Upper lobe of left lung (tissue), 6 donors: Measurements from ENCODE around the gene TSPO. TPM values are rescaled to one million over a fixed set of nuclear protein-coding genes. Genes with fewer than 3 reads are reported as not detected.

Experiments used
- ATAC-seq, 2 donors: fragments of 200-7000 bp; cut with Tn5 transposase; one replicate each; pipeline ENCODE4 v1.9.1; 2022; ENCODE audit warnings: mild to moderate bottlenecking in 2 of 2, moderate library complexity in 2 of 2; ENCODE audit not compliant: low FRiP score in 2 of 2
- DNase-seq, 2 donors: peaks; one replicate each; pipeline ENCODE4 v3.0.0-alpha.2; 2019 to 2020
- H3K27ac ChIP-seq, 4 donors: fragments of 200-600 bp; sonication (generic); one replicate each; pipeline ENCODE4 v1.5.1; 2016 to 2019
- H3K27me3 ChIP-seq, 4 donors: fragments of 200-600 bp; sonication (generic); one replicate each; pipeline ENCODE4 v1.5.1; 2017 to 2019
- H3K36me3 ChIP-seq, 4 donors: fragments of 200-600 bp; sonication (generic); one replicate each; pipeline ENCODE4 v1.5.1; 2016 to 2019
- H3K4me1 ChIP-seq, 4 donors: fragments of 200-600 bp; sonication (generic); one replicate each; pipeline ENCODE4 v1.5.1; 2018 to 2019
- H3K4me3 ChIP-seq, 4 donors: fragments of 200-600 bp; sonication (generic); one replicate each; pipeline ENCODE4 v1.5.1; 2017 to 2019; ENCODE audit warnings: mild to moderate bottlenecking in 2 of 4, moderate library complexity in 1 of 4
- H3K9me3 ChIP-seq, 4 donors: fragments of 200-600 bp; sonication (generic); one replicate each; pipeline ENCODE4 v1.5.1; 2018 to 2019
- EP300 ChIP-seq, 4 donors: sonication (generic); formaldehyde crosslinking; IDR thresholded peaks; one replicate each; pipeline ENCODE4 v1.5.1; 2017; ENCODE audit warnings: antibody characterized with exemption in 4 of 4, control low read depth in 2 of 4
- POLR2A ChIP-seq, 4 donors: fragments of 450-650 bp; IDR thresholded peaks; one replicate each; pipeline ENCODE4 v1.5.1; 2016 to 2017; ENCODE audit warnings: antibody characterized with exemption in 4 of 4, mild to moderate bottlenecking in 2 of 4
- POLR2AphosphoS5 ChIP-seq, 2 donors: sonication (generic); formaldehyde crosslinking; IDR thresholded peaks; one replicate each; pipeline ENCODE4 v1.5.1; 2017; ENCODE audit warnings: antibody characterized with exemption in 2 of 2
- WGBS, 2 donors: methylation state at CpG; one replicate each; pipeline ENCODE4 v1.1.5; 2017 to 2018; 5-methylcytosine and 5-hydroxymethylcytosine counted together
- total RNA-seq, 6 donors: library from RNA; depleted of rRNA in 4 of 6; stranded (reverse); fragments of >200 nt in 4 of 6; gene quantifications; one replicate each; pipeline versions ENCODE4 v1.1.0 to v1.2.1, GENCODE V29; 2016 to 2021
- TF ChIP-seq, protein P1 (sequence below), 6 experiments: fragments of 450-650 bp in 4 of 6; fragments of 200-600 bp in 2 of 6; sonication (generic) in 2 of 6; IDR thresholded peaks; one replicate each; pipeline ENCODE4 v1.5.1; 2016 to 2019; ENCODE audit warnings: antibody characterized with exemption in 6 of 6
- donor health status: DM: no; HTN: no; CAD: no; lungs with moderate emphysema.
- donor health status: DM: no; HTN: yes; CAD: no; lungs with severe emphysema.

Gene TSPO
- total RNA-seq, 6 donors from 2014 or later: 127 to 426 (median 315) TPM

DNA sequence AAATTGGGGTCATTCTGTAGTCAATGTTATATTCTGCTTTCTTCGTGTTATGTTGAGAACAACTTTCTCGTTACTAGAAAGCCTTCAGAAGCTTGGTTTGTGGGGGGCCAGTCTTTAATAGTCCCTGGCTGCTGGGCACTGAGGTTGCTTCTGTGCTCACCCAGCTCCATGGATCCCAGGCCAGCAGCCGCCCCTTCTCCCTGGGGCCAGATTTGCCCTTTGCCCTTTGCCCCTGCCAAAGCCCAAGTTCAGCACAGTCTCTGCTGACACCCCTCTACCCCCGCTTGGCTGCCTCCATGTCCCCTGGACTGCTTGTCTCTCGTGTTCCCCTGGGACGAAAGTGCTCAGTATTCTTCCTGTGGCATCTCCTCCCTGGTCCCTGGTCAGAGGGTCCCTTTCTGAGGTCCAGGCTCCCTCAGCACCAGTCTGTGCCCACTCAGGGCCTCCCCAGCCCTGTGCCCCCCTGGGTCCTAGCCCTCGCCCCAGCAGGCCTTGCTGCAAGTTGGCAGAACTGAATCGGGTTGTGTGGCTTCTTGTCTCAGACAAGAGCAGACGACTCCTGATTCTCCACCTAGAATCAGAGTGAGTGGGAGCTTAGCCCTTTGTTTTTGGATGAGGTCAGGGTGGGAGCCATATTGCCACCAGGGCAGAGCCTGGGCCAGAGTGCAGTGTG, 6.7 kb downstream of the TSPO start:
- peaks cover 16 to 62% (median 33%) of the 10 kb centered on the region in 4 donors for H3K4me1 ChIP-seq
- H3K4me3 ChIP-seq: no peak overlapping the region
- WGBS, 2 donors: 88 to 92% methylated on average over 7 to 9 of the region's 9 CpGs
- no peaks in the 10 kb centered on the region for H3K9me3 ChIP-seq
- DNase-seq (no peak), ATAC-seq (no peak)
- peaks cover 0 to 43% (median 23%) of the 10 kb centered on the region in 4 donors for H3K36me3 ChIP-seq
- H3K27me3 ChIP-seq: no peaks in the 10 kb centered on the region
- no peak overlapping the region for H3K27ac ChIP-seq
- TF ChIP-seq EP300 (IDR thresholded peaks at IDR 0.05) (no peak), POLR2A (IDR thresholded peaks at IDR 0.05) (no peak), POLR2AphosphoS5 (IDR thresholded peaks at IDR 0.05) (no peak)
- TF ChIP-seq, protein P1, sequence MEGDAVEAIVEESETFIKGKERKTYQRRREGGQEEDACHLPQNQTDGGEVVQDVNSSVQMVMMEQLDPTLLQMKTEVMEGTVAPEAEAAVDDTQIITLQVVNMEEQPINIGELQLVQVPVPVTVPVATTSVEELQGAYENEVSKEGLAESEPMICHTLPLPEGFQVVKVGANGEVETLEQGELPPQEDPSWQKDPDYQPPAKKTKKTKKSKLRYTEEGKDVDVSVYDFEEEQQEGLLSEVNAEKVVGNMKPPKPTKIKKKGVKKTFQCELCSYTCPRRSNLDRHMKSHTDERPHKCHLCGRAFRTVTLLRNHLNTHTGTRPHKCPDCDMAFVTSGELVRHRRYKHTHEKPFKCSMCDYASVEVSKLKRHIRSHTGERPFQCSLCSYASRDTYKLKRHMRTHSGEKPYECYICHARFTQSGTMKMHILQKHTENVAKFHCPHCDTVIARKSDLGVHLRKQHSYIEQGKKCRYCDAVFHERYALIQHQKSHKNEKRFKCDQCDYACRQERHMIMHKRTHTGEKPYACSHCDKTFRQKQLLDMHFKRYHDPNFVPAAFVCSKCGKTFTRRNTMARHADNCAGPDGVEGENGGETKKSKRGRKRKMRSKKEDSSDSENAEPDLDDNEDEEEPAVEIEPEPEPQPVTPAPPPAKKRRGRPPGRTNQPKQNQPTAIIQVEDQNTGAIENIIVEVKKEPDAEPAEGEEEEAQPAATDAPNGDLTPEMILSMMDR (IDR thresholded peaks at IDR 0.05): no peak

DNA sequence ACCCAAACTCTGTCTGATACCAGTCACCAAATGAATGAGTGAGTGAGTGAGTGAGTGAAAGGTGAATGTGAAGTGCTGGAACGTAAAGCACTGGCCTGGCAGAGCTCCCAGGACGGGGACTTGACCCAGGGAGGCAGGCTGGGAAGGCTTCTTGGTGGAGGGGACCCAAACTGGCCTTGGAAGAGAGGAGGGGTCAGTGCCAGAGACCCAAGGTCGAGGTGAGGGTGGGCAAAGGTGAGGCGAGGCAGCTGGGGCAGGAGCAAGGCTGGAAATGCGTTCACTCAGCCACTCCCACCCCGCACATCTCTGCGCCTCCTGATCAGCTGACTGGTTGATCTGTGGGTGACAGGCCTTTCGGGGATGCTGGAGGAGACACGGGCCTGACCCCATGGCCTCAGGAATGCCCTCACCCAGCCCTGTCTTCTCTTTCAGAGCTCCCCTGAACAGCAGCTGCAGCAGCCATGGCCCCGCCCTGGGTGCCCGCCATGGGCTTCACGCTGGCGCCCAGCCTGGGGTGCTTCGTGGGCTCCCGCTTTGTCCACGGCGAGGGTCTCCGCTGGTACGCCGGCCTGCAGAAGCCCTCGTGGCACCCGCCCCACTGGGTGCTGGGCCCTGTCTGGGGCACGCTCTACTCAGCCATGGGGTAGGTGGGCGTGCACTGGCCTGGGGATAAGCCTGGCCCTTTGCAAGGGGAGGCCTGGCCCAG, 7.6 kb downstream of the TSPO start:
- Histone ChIP-seq H3K36me3 (peaks cover 0 to 48% (median 24%) of the 10 kb centered on the region in 4 donors), H3K27ac (peak overlapping the region in 2 of 4 donors; percentile 21 to 27), H3K4me1 (peaks cover 13 to 63% (median 35%) of the 10 kb centered on the region in 4 donors), H3K9me3 (no peaks in the 10 kb centered on the region), H3K4me3 (no peak overlapping the region), H3K27me3 (no peaks in the 10 kb centered on the region)
- 87 to 89% methylated on average over 14 to 15 of the region's 24 CpGs for WGBS, 2 donors
- DNase-seq (peak in 1 of 2 donors; percentile 74), ATAC-seq (no peak)
- TF ChIP-seq, protein P1 (IDR thresholded peaks at IDR 0.05): no peak
- TF ChIP-seq EP300 (IDR thresholded peaks at IDR 0.05) (no peak), POLR2AphosphoS5 (IDR thresholded peaks at IDR 0.05) (no peak)

DNA sequence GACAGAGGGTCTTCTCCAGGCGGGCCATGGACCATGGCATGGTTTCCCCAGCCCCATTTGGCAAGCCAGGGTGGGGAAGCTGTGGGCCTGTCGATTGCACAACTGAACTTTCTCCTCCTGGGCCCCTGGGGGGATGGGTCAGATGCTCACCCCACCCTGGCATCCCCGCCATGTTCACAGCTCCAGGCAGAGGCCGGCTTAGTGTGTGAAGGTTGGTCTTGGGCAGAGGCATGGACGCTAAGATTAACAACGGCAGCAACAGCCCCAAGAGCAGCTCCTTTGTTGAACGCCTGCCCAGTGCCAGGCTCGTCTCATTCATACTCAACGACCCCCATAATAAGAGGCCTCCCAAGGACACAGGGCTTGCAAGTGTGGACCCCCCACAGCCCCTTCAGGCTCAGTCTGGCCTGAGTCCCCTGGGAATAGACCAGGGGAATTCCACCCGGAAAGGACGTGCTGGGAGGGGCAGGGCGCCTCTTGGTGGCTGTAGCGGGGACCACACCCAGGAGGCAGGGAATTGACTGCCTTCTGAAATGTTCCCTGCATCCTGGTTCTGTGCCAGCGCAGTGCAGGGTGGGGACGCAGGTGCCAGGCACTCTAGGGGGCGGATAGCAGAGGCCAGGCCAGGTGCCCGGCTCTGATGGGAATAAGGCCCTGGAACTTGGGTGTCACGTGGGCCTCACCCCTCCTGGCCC, 8.3 kb downstream of the TSPO start:
- H3K27ac ChIP-seq: peak overlapping the region in 2 of 4 donors; percentile 21 to 27
- TF ChIP-seq EP300 (IDR thresholded peaks at IDR 0.05): no peak
- TF ChIP-seq, protein P1 (IDR thresholded peaks at IDR 0.05): peak; percentile 32 to 56 (median 39)
- H3K36me3 ChIP-seq: peaks cover 0 to 48% (median 24%) of the 10 kb centered on the region in 4 donors
- 60 to 63% methylated on average over 15 to 18 of the region's 18 CpGs for WGBS, 2 donors
- ATAC-seq (no peak), DNase-seq (peak in 1 of 2 donors; percentile 63)
- H3K4me1 ChIP-seq: peaks cover 15 to 63% (median 33%) of the 10 kb centered on the region in 4 donors
- H3K9me3 ChIP-seq: no peaks in the 10 kb centered on the region
- no peaks in the 10 kb centered on the region for H3K27me3 ChIP-seq
- no peak overlapping the region for H3K4me3 ChIP-seq

DNA sequence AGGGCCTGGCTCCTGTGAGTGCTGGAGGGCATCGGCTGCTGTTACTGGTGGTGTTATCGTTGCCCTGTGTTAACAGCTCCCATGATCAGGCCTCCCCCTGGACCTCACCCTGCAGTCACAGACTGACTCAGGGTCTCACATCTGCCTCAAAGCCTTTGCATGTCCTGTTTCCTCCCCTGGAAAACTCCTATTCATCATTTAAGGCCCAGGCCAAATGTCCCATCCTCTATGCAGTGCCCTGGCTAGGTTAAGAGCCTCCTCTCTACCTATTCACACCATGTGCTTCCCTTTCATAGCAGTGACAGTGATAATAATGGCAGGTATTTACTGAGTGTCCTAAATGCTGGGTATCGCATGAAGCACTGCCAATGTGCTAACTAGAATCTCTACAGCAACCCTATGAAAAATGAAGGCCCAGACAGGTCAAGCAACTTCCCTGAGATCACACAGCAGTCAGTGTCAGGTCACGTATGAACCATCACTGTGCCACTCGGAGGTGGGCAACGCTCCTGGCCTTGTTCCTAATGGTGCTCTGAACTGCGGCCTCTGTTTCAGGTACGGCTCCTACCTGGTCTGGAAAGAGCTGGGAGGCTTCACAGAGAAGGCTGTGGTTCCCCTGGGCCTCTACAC, 9.3 kb downstream of the TSPO start:
- WGBS, 2 donors: 94 to 100% methylated on average over 2 to 8 of the region's 8 CpGs
- TF ChIP-seq, protein P1 (IDR thresholded peaks at IDR 0.05): no peak
- no peak for ATAC-seq
- DNase-seq: no peak
- Histone ChIP-seq H3K27me3 (no peaks in the 10 kb centered on the region), H3K36me3 (peaks cover 0 to 45% (median 22%) of the 10 kb centered on the region in 4 donors), H3K9me3 (no peaks in the 10 kb centered on the region), H3K4me3 (no peak overlapping the region), H3K27ac (no peak overlapping the region), H3K4me1 (peaks cover 17 to 61% (median 32%) of the 10 kb centered on the region in 4 donors)
